ENCODE measurements around the gene SVEP1. TPM values are rescaled to one million over a fixed set of nuclear protein-coding genes. Genes with fewer than 3 reads are reported as not detected.

The SVEP1 gene
- total RNA-seq, 1 donor from 2014 or later = 8.8 TPM

GRCh38 chr9:110357505-110357904 lies 222.0 kb downstream of the SVEP1 start:
- Histone ChIP-seq H3K27me3 (ENCODE audit: low read depth) (no peaks in the 10 kb centered on the region), H3K27ac (replicated peaks) (no peak overlapping the region), H3K4me3 (no peak overlapping the region), H3K9me3 (replicated peaks) (peaks cover 4% of the 10 kb centered on the region), H3K4me1 (no peaks in the 10 kb centered on the region), H3K36me3 (no peaks in the 10 kb centered on the region)
- DNase-seq = no peak
- intact Hi-C loops (cut with micrococcal nuclease) = no loop called here
- no peak for TF ChIP-seq CTCF (IDR thresholded peaks at IDR 0.05; ENCODE audit: borderline replicate concordance)

DNA sequence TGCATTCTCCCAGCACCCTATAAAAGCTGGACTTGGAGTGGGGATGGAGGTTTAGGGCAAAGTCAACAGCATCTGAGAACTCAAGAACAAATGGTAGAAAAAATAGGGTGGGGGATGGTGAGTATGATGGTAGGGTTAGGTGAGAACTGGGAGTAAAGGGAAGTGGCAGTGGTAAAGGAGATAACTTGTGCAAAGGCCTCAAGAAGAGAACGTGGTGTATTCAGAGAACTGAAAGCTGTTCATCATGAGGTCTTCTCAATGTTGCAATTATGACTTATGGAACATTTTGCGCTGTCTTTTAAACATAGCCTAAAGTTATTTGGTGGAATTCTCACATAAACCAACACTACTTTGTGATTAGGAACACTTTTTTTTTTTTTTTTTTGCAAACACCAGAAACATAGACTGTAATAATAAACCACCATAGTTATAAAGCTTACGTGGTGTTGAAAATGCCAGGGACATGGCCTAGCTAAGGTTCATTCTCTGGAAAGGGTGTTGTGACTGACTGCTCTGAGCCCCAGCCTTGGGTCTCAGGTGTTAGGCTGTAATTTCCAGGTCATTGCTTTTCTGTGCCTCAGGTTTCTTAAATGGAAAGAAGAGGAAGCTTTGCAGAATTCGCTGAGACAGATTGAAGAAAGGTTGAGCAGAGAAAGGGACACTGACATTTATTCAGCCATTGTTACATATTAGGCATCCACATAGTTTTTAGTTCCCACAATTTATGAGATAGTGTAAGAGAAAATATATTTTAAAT lies 222.7 kb downstream of the SVEP1 start:
- no peaks in the 10 kb centered on the region for H3K4me1 ChIP-seq
- no peak for DNase-seq
- H3K9me3 ChIP-seq (replicated peaks) = peaks cover 4% of the 10 kb centered on the region
- H3K4me3 ChIP-seq = no peak overlapping the region
- intact Hi-C loops (cut with micrococcal nuclease) = no loop called here
- H3K27me3 ChIP-seq (ENCODE audit: low read depth) = no peaks in the 10 kb centered on the region
- TF ChIP-seq CTCF (IDR thresholded peaks at IDR 0.05; ENCODE audit: borderline replicate concordance) = no peak
- no peak overlapping the region for H3K27ac ChIP-seq (replicated peaks)
- no peaks in the 10 kb centered on the region for H3K36me3 ChIP-seq

- Histone ChIP-seq H3K27ac (replicated peaks) (no peak overlapping the region), H3K27me3 (ENCODE audit: low read depth) (no peaks in the 10 kb centered on the region), H3K4me1 (no peaks in the 10 kb centered on the region), H3K36me3 (no peaks in the 10 kb centered on the region), H3K9me3 (replicated peaks) (peaks cover 4% of the 10 kb centered on the region), H3K4me3 (no peak overlapping the region)
- no peak for TF ChIP-seq CTCF (IDR thresholded peaks at IDR 0.05; ENCODE audit: borderline replicate concordance)
- intact Hi-C loops (cut with micrococcal nuclease) = no loop called here
- DNase-seq = no peak
These were observed 223.6 kb downstream of the SVEP1 start for GRCh38 chr9:110355911-110356310.

DNA sequence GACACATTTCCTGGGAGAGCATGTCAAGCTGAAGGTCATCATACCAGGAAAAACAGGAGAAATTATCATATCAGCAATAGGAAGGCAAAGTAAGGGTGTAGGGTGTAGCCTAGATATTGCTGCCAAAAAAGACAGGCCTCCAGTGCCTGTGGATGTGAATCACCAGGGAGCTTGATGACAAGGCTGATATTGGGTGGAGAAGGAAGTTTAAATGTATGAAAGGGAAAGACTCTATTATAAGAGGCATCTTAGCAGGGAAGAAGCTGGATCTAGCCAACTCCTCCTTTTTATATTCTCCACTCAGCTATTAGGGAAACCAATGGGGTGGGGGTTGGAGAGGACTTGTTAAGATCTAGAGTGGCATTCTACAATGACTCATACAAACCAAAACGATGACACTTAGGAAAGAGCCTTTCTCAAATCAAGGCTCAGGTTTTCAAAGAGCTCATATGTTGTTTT lies 228.5 kb downstream of the SVEP1 start:
- no peaks in the 10 kb centered on the region for H3K36me3 ChIP-seq
- DNase-seq = no peak
- H3K4me3 ChIP-seq = no peak overlapping the region
- H3K4me1 ChIP-seq = no peaks in the 10 kb centered on the region
- no peaks in the 10 kb centered on the region for H3K27me3 ChIP-seq (ENCODE audit: low read depth)
- no peaks in the 10 kb centered on the region for H3K9me3 ChIP-seq (replicated peaks)
- intact Hi-C loops (cut with micrococcal nuclease) = no loop called here
- H3K27ac ChIP-seq (replicated peaks) = no peak overlapping the region
- TF ChIP-seq CTCF (IDR thresholded peaks at IDR 0.05; ENCODE audit: borderline replicate concordance) = no peak

GRCh38 chr9:110346325-110346724 lies 233.2 kb downstream of the SVEP1 start:
- Histone ChIP-seq H3K4me3 (no peak overlapping the region), H3K27me3 (ENCODE audit: low read depth) (no peaks in the 10 kb centered on the region), H3K9me3 (replicated peaks) (no peaks in the 10 kb centered on the region), H3K4me1 (no peaks in the 10 kb centered on the region), H3K36me3 (no peaks in the 10 kb centered on the region), H3K27ac (replicated peaks) (no peak overlapping the region)
- DNase-seq = no peak
- intact Hi-C loops (cut with micrococcal nuclease) = no loop called here
- TF ChIP-seq CTCF (IDR thresholded peaks at IDR 0.05; ENCODE audit: borderline replicate concordance) = no peak

Measured in left ventricle myocardium inferior (tissue), 1 donor.